Stimulated activated CD4-positive, alpha-beta T cell treated with anti-CD3 and anti-CD28 coated beads, Interleukin-4, amount 100 ng/mL, for 4 hours (primary cell): ENCODE results near the gene RASD1.

Source experiments
- DNase-seq, 2 experiments: peaks; one replicate each; pipeline ENCODE4 v3.0.0-alpha.2; 2020

Gene RASD1, protein sequence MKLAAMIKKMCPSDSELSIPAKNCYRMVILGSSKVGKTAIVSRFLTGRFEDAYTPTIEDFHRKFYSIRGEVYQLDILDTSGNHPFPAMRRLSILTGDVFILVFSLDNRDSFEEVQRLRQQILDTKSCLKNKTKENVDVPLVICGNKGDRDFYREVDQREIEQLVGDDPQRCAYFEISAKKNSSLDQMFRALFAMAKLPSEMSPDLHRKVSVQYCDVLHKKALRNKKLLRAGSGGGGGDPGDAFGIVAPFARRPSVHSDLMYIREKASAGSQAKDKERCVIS

DNA sequence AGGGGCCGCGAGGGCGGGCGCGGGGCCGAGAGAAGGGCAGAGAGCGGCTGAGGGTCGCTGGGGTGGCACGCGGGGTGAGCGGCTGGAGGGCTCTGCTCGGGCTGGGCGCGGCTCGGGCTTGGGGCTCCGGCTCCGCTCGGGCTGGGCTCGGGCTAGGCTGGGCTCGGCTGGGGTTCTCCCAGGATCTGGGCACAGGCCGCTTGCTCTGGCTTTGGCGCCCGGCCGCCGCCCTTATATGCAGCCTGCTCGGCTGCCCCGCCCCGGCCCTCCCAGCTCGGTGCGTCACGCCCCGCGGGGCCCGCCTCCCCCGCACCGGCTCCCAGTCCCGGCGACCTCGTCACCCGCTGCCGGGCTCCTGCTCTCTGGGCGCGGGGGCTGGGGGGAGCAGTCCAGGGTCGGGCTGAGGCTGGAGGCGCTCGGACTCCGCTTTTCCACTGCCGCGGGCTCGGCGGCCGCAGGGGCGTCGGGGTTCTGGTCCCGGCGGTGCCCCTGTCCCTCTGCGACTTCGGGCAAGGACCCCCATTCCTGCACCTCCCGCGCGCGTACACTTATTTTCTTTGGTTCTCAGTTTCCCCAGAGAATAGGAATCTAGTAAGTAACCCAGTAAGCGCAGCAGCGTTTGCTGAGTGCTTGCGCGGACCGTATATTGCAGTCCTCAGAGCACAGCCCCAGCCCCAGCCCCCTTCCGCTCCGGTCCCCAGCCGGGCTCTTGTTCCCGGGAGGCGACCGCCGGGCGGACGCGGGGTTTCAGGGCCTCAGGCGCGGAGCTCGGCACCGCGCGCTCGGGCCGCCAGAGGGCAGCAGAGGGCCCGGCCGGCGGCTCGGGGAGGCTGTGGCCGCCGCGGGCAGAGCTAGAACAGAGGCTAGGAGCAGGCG is at the start of gene RASD1:
Gene RASD1, minus strand, starts transcription at position 207 of the 876 bp plus-strand sequence. CDS start 214 bp downstream, outside the sequence.
- DNase-seq, result peak; percentile 79 to 81

DNA sequence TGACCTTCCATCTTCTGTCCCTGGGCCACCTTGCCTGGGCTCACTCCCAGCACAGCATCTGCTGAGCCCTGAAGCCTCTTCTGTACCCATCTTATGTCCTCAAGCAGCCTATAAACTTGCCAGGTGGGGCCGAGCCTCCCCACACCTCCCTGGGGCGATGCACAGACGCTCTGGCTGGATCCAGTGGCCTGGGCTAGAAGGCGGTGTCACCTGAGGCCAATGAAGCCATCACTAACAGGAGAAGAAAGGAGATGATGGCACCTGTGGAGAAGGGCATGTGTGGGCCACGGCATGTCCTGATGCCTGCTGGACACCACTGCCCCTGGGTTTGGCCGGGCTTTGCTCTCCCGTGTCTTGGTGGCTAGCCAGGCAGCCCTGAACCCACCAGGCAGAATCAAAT is 49.8 kb upstream of the RASD1 start:
- no peak for DNase-seq

DNA sequence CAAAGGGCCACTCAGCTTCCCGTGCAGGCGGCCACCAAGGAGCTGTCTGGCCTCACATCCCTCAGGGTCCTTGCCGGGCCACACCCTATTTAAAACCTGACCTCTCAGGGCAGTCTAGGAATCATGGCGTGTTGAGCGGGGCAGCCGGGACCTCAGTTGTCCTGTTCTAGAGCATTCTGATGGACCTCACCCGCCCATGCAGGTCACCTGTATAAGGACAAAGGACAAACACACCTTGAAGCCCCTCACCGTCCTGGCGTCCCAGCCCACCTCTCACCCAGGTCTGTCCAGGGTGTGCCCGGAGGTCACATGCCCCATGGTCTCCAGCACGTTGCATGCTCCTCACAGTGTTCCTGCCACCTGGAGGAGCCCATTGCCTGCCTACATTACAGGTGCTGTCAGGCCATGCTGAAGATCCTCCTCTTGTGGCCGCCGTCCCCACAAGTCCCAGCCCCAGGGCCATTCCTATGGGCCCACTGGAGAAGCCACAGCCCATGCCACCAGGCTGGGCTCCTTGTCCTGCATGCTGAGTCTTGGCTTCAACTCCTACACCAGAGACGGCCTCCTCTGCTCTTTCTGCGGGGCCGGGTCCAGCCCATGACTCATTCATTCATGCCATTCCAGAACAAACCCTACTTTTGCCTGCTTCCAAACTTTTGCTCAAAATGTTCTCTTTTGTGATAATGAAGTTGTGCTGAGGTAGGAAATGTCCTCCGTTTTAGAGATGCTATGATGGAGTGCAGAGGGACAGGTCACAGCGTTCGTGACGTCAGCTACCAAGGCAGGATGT is 49.0 kb upstream of the RASD1 start:
- DNase-seq, result no peak

DNA sequence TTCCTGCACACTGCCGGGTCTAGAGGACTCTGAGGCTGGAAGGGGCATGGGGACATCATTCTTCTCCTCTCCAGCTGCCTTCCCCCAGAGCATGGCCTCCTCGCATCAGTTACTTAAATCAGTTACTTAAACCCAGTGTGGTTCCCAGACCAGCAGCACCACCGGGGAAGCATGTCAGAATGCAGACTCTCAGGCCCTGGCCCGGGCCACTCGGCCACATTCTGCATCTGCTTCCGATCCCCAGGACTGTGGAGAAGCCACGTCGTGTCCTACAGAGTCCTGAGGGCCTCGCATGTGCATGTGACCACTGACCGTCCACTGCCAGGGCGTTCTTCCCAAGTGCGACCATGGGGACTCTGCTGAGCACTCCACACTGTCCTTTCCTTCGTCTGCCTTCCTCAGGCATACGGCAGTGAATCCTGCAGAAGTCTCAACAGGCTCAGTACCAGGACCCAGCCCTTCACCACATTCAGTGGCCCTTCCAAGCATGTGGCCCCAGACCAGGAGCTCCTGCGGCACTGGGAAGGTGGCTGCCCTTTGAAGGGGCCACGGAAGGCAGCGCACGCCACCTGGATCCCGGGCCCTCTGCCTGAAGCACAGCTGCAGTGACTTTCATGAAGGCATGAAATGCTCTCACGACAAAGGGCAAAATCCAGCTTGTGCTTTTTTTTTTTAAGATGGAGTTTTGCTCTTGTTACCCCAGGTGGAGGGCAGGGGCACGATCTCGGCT is 46.9 kb upstream of the RASD1 start:
- DNase-seq, result no peak

DNA sequence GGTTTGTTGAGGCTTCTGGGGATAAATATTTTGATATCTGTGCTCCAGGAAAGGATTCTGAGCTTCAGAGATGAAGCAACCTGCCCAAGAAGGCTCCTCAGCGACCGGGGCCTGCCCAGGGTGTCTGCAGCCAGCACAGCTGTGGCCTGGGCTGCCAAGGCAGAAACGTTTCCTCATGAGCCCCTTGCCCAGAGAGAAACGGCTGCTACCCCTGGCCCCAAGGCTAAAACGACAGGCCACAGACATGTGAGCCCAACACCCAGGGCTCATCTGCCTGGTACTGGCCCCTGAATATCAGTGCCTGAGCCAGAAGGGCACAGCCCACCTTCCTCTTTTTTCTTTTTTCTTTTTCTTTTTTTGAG is 45.4 kb upstream of the RASD1 start:
- DNase-seq, result no peak

DNA sequence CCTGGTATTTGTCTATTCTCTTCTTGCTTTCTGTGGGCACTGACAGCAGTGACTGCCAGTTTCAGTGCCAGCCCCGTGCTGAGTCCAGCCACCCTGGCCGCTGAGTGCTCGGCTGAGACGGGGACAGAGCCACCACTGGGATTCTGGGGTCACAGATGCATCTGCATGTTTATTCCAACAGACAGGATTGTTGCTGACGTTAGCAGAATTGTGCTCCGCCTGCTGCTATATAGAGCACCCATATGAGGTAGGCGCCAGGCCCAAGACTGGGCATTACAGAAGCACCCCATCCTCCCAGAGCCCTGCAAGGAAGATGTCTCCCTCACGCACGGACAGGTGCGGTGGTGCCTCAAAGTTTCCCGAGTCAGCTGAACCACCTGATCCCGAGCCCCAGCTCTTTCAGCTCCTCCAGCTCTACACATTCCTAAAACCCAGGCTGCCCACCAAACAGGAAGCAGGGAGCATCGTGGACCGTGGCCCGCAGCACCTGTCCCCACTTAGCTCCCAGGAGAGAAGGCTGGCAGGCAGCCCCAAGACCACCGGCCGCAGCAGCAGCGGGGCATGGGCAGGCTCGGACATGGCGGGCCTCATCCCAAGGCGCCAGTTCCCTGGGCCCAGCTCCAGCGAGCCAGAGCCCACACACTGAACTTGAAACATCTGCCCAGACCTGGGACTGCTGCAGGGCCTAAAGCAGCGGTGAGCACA is 44.9 kb upstream of the RASD1 start:
- no peak for DNase-seq

DNA sequence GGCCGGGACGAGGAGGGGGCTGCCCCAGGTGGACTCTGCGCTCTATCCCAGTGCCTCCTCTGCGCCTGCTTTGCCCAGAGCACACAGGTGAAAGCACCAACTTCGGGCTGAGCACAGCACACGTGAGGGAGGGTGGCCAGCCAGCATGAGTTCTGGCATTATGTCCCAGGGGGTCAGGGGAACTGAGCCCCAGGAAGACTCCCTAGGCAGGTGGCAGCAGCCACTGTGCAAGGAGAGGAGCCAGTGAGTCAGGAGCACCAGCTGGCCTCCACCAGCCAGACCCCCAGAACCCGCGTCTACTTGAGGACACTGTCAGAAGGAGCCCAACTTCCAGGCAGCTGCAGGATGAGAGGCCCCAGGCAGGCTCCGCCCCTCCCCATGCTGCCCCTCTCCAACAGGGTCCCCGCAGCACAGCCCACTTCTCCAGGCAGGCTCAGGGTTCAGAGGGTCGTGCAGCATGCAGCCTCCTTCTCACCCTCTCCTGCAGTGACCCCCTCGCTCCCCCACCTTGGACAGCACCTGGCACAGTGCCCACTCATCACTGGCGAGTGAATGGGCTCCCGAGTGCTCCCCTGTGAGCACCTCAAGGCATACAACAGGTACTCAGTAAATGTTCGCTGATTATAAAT is 44.2 kb upstream of the RASD1 start:
- DNase-seq, result no peak

DNA sequence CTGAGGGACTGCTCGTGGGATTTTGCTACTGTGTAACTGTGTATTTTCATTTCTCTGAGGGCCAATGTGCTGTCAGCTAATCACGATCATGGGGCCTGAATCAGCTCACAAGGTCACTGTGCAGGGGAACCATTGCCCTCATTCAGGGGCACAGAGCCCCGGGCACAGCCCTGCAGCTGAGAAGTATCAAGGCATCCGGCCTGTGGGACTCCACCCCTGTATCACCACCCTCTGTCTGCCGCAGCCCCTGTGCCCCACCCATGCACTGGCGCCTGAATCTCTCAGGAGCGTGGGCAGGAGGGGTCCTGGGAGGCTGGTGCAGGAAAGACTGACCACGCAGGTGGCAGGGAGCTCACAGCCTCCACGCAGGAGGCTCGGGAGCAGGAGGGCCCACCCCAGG is 43.4 kb upstream of the RASD1 start:
- DNase-seq, result no peak

DNA sequence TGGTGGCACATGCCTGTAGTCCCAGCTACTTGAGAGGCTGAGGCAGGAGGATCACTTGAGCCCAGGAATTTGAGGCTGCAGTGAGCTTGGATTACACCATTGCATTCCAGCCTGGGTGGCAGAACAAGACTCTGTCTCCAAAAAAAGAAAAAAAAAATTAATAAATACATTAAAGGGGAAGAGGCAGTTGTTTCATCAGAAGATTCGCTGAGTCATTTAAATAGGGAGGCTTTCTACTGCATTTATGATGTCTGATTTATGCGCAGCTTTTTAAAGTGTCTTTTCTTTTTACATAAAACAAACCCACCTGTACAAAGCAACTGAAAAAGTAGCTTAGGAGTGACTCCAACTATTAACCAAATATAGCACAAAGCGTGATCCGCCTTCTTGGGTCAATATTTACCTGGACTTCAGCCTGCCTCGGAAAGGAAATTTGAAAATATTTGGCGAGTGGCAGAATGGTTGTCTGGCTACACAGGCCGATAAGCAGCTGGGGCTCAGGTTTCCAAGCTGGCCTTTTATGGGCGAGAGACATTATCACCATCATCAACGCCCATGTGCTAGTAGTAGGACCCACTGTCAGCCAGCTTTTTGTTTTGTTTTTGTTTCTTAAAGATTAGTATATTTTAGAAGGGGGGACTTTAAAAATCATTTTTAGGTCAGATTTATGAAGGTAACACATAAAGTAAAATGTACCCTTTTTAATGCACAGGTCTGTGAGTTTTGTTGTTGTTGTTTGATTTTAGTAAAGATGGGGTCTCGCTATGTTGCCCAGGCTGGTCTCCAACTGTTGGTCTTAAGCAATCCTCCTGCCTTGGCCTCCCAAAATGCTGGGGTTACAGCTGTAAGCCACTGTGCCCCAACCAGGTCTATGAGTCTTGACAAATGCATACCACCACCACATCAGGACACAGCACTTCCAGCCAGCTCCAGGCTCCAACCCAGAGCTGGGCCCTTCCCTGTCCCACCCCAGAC is 42.5 kb upstream of the RASD1 start:
- no peak for DNase-seq

DNA sequence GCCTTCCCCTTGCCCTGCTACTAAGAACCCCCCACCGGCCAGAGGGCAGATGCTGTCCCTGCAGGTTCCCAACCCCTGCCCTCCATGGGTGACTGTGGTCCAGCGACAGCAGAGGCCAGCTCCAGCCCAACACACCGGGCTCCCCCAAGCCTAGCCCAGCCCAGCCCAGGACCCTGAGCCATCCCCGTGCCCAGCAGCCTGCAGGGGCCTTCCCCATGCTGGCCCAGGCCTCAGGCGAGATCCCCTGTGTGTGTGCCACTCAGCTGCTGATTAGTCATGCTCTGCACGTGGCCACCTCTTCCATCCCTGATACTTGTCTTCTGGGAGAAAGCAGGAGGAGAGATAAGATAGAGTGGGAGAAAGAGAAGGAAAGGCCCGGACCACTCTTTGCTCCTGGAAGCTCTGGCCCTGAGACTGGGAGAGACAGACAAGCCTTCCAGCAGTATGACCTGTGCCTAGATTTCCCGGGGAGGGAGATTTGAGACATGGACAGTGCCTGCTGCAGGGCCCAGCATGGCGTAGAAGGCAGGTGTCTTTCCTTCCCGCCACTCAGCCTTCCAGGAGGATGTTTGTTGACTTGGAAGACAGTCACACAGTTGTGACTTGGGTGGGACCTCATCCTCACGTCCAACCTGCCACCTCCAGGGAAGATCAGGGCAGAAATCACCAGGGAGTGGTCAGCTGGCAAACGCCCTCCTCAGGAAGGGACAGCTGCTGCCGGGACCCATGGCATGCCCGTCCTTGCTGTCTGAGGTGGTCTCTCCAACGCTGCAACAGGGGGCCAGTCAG is 41.3 kb upstream of the RASD1 start:
- DNase-seq, result no peak

DNA sequence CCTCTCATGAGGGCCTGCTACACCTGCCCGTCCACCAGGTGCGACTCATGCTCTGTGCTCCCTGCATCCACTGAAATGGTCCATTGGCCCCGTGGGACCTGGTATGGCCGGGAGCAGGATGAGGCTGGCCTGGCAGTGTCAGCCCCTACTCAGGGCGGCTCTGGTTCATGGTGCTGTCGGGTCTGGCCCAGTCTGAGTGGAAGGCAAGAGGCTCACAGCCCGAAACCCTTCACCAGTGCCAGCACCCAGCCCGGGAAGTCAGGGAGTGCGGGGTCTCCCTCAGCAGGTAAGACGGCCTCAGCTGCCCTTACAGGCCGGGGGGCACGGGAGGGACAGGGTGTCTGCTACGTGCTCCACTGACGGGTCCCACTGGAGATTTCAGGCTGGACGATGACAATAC is 40.5 kb upstream of the RASD1 start:
- no peak for DNase-seq

DNA sequence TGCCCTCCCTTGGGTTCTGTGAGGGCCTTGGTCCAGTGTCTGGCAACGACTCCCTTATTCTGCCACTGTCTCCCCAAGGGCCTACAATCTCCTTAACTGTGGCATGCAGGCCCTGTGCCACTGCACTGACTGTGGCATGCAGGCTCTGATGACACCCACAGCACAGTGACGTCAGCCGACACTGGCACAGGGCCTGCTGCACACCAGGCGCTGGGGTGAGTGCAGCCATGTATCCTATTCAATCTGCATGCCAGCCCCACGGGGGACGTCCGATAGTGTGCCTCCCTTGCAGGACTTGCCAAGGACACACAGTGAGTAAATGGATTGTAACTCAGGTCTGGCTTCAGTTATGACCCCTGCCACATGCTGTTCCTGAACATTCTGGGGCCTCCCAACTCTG is 39.8 kb upstream of the RASD1 start:
- no peak for DNase-seq

DNA sequence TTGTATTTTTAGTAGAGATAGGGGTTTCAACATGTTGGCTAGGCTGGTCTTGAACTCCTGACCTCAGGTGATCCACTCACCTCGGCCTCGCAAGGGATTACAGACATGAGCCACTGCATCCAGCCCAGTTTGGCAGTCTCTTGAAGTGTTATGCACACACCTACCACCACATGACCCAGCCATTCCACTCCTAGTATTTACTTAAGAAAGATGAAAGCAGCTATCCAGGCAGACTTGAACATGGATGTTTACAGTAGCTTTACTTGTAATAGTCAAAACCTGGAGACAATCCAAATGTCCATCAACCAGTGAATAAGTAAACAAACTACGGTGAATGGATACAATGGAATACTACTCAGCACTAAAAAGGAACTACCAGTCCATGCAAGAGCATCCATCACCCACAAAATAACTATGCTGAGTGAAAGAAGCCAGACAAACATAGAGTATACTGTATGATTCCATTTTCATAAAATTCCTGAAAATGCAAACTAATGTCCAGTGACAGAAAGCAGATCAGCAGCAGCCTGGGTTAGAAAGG is 37.8 kb upstream of the RASD1 start:
- no peak for DNase-seq

DNA sequence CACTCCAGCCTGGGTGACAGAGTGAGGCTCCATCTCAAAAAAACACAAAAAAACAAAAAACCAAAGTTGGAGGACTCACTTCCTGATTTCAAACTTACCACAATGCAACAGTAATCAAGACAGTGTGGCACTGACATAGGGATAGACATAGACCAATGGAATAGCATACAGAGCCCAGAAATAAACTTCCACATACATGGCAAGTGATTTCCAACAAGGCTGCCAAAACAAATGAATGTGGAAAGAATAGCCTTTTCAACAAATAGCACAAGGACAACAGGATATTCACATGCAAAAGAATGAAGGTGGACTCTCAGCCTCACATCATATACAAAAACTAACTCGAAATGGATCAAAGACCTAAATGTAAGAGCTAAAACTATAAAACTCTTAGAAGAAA is 36.8 kb upstream of the RASD1 start:
- DNase-seq, result no peak

DNA sequence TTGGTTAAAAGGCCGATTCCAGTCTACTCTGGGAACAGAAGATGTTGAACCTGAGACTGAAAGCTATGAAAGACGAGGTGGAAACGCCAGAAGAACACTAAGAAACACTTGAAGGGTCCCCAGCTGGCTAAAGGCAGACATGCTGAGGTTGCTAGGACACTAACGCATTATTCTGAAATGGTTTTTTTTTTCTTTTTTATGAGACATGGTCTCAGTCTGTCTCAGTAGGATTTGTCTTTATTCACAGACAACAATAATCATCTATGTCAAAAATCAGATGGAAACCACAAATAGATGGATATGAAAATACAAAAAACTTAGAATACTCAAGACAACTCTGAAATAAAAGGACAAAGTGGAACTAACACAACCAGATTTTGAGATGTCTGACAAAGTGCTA is 35.0 kb upstream of the RASD1 start:
- no peak for DNase-seq

DNA sequence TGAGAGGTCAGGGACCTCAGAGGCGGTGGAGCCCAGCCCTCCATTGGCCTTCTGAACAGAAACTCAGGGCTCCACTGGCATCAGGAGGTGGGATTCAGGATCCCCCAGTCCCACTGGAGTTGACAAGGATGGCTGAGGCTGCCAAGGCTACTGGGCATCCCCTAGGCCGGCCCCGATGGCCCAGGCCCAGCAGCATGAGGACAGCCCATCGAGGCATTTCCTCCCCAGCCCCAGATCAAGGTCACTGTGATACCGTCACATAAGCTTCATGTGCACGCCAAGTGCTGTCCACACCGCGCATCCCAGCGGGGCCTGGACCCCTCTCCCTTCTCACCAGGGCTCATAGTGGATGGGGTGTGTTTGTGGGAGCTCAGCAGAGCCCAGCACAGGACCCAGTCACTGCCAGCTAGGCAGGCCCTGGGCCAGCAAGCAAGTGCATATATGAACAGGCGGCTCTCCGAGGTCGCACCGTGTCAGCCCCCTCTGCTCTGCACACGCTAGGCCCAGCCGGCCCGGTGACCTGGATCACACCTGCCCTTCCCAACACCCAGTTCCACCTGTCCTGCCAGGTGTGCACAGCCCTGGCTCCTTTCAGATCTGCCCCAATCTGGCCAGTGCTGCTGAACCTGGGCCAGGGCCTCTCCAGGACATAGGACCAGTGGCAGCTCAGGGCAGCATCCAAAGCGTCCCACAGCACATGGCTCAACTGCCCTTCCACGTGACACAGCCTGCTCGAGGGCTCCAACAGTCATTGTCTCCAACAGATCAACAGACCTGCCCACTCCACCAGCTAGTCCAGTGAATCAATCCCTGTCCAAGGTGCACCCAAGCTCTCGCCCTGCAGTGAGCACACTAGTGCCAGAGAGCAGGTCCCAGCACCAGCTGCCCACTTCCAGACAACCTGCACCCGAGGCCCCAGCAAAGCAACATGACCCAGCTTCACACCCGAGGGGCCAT is 32.8 kb upstream of the RASD1 start:
- no peak for DNase-seq

DNA sequence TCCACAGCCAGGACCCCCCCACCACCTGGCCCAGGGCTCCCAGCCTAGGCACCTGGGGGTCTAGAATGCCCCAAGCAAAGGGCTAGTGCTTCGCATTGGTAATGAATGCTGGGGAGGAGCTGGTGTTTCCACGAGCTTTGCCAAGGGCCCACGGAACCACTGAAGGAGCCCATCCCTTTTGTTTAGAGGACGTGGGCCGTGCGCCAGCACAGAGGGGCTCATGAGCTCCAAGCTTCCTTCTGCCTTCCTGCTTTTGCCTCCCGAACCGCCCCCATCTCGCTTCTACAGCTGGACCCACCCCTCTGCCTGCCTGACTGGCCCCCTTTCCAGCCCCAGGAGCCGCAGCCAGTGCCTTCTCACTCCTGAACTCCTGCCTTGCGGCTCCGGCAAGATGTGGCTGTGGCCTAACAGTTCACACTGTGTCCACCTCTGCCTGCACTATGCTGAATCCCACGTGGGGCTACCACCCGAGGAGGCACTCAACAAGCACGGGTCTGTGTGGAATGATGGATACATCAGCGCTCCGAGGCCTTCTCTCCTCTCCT is 31.8 kb upstream of the RASD1 start:
- DNase-seq, result no peak

DNA sequence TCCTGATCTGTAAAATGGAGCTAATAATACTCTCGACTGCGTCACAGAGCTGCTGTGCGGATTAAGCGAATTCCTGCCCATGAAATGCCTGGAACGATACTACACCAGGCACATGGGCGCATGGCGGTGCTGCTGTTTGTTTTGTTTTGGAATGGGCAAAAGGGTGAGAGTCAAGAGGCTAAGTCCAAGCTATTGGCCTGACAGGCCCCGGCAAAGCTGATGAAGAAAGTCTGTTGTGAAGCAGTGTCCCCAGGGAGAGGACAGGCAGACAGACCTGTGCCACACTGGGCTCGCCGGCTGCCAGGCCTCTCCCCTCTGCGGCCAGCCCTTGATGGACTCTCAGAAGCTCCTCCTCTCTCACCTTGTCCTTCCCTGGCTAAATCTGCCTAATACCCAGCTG is 31.3 kb upstream of the RASD1 start:
- DNase-seq, result no peak
